GM12875 (cell line): ENCODE data around the gene BNIP2.
"Not testable (repeated sequence)": the region's sequence is repeated elsewhere in the genome, so short reads cannot be mapped to it uniquely, and the experiment has no call there.

Source experiments
- H3K4me3 ChIP-seq: one replicate; pipeline ENCODE4 v1.5.1; 2011; ENCODE audit warnings: low read depth, low read length, control low read depth
- TF ChIP-seq, protein P1 (sequence below): IDR thresholded peaks from 2 replicates; pipeline ENCODE4 v1.5.1; 2011; ENCODE audit warnings: low read depth, mild to moderate bottlenecking, control low read depth, inconsistent platforms, low read length, moderate library complexity, borderline replicate concordance; ENCODE audit not compliant: insufficient read depth

Gene BNIP2

DNA sequence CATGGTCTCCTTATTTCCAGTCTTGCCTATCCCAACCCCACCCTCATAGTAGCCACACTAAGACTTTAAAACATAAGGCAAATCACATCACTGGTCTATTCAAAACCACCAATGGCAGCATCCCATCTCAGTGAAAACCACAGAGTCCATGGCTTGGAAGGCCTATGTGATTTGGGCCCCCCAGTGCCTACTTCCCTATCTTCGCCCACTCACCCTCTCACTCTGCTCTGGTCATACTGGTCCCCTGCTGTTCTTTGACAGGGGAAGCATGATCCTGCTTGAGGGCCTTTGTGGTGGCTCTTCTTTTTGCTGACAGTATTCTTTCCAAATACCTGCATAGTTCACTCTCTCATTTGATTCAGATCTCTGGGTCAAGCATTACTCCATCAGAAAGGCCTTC, 35.1 kb downstream of the BNIP2 start:
- TF ChIP-seq, protein P1, sequence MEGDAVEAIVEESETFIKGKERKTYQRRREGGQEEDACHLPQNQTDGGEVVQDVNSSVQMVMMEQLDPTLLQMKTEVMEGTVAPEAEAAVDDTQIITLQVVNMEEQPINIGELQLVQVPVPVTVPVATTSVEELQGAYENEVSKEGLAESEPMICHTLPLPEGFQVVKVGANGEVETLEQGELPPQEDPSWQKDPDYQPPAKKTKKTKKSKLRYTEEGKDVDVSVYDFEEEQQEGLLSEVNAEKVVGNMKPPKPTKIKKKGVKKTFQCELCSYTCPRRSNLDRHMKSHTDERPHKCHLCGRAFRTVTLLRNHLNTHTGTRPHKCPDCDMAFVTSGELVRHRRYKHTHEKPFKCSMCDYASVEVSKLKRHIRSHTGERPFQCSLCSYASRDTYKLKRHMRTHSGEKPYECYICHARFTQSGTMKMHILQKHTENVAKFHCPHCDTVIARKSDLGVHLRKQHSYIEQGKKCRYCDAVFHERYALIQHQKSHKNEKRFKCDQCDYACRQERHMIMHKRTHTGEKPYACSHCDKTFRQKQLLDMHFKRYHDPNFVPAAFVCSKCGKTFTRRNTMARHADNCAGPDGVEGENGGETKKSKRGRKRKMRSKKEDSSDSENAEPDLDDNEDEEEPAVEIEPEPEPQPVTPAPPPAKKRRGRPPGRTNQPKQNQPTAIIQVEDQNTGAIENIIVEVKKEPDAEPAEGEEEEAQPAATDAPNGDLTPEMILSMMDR: no peak

DNA sequence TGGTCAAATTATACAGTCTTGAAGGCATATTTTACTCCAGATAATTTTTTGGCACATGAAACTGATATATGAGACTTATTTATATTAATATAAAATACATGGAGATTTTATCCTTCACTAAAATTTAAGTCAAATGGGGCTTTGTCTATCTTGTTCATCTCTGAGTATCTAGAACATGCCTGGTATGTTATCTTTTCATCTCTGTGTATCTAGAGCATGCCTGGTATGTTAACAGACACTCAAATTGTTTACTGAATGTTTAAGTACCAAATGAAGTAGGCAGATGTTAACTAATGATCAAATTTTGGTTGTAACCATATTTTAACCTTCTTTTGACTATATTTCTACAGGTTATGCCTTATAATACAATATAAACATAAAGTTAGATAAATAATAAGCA, 39.5 kb downstream of the BNIP2 start:
- no peak overlapping the region for H3K4me3 ChIP-seq
- TF ChIP-seq, protein P1: no peak

More for the DNA sequence above, 35.1 kb downstream of the BNIP2 start:
- H3K4me3 ChIP-seq: no peak overlapping the region

DNA sequence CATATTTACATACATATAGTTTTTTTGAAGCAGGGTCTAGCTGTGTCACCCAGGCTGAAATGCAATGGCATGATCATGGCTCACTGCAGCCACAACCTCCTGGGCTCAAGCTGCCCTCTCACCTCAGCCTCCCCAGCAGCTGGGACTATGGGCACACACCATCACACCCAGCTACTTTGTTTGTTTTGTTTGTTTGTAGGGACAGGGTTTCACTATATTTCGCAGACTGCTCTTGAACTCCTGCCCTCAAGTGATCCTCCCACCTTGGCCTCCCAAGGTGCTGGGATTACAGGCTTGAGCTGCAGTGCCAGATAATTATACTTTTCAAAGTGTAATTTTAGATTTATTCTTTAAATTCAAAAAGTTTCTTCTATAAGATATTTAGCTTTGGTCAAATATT, 42.0 kb downstream of the BNIP2 start:
- H3K4me3 ChIP-seq: no peak overlapping the region
- TF ChIP-seq, protein P1: no peak

DNA sequence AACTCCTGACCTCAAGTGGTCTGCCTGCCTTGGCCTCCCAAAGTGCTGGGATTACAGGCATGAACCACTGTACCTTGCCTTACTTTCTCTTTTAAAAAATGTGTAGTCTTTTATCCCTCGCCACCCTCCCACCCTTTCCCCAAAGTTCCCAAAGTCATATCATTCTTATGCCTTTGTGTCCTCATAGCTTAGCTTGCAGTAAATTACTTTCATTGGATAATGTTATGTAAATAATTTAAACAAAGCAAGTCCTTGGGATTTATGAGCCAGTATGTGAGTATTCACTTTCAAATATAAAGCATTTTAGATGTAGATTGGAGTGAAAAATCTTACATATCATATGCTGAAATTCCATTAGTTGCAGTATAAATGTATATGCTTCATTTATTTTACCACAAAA, 42.8 kb downstream of the BNIP2 start:
- no peak overlapping the region for H3K4me3 ChIP-seq
- TF ChIP-seq, protein P1: no peak

DNA sequence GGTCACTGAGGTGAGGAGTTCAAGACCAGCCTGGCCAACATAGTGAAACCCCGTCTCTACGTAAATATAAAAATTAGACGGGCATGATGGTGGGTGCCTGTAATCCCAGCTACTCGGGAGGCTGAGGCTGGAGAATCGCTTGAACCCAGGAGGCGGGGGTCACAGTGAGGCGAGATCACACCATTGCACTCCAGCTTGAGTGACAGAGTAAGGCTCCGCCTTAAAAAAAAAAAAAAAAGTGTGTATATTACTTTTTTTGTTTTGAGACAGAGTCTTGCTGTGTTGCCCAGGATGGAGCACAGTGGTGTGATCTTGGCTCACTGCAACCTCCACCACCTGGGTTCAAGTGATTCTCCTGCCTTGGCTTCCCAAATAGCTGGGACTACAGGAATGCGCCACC, 43.3 kb downstream of the BNIP2 start:
- not testable (repeated sequence) for H3K4me3 ChIP-seq

DNA sequence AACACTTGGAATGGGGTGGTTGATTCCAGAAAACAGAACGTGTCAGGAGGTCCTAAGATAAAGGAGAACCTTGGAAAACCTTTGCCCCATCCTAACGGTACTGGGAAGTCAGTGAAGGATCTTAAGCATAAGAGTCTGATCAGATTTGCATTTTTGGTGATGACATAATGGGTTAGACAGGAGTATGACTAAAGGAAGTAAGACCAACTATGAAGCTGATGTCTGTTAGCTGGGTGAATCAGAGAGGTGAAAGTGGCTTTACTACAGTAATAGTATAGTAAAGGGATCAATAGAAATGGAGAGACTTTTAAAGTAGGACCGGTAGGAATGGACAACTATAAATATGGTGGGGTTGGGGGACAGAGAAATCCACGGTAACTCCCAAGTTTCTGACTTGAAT, 44.4 kb downstream of the BNIP2 start:
- TF ChIP-seq, protein P1: no peak
- H3K4me3 ChIP-seq: no peak overlapping the region

DNA sequence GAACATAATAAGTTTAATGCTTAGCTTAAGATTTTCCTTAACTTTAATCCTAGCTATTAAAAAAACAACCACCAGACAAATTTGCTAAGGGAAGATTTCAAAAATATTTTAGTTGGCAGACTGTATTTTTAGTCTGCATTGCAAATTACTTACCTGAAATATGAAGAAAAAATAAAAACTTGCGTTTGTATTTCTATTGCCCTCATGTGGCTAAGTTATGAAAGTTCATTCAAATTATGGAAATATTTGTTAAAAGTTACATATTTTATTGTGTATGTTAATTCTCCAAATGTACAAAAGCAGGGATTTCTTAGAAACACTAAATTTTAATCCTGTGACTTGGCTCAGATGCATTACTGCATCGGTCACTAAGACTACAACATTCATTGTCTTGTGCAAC, 46.8 kb downstream of the BNIP2 start:
- H3K4me3 ChIP-seq: no peak overlapping the region
- TF ChIP-seq, protein P1: no peak

DNA sequence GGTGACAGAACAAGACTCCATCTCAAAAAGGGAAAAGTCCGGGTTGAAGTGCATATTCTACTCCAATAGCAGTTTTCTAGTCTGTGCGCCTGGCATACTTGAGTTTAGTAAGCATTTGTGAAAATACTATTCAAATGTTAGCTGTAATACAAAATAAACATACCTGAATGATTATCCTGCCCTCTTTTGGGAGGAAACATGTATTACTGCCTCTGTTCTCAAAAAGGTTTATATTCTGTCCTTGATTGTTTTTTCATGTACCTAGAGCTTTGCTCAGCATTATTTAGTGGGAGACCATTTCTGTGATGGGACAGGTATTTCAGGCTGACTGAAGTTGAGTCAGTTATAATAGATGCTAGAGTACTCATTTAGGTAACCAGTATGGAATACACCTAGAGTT, 51.6 kb downstream of the BNIP2 start:
- H3K4me3 ChIP-seq: not testable (repeated sequence)
